ENCODE results near the gene GLTP. TPM values are rescaled to one million over a fixed set of nuclear protein-coding genes. Genes with fewer than 3 reads are reported as not detected.
A peak's percentile ranks its signal among the peaks of the same experiment; 100 is the strongest.

Gene GLTP
- polyA plus RNA-seq, 2 of the 4 experiments (the other 2 are of a cell fraction): 16.9 to 18.8 TPM

DNA sequence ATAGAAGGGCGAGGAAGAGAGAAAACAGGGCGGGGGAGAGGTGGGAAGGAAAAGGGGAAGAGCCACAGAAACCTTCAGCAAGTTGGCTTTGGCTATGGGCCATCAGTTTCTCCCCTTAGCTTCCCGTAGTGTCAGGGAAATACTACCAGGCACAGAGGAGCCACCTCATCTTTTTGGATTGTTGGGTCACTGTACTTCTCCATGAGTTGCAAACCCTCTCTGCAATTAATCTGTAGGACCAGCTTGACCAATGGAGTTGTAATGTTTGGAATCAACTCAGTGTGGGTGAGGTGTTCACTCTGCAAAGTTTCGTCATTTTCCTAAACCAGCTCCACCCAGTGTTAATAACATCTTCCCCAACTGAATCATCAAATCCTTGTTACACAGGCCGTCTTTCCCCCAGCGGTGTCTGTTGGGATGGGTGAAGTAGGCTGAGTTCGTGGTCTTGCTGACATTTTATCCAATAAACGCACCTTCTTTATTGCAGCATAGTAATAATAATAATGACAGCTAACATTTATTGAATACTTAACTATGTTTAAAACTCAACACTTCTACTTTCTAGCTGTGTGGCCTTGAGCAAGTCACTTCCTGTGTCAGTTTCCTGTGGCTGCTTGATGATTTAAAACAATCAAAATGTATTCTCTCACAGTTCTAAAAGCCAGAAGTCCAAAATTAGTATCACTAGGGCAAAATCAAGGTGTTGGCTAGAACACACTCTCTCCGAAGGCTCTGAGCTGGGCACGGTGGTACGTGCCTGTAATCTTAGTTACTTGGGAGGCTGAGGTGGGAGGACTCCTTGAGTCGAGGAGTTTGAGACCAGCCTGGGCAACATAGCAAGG, 8.1 kb upstream of the GLTP start:
- 36% methylated on average over 12 of the region's 12 CpGs for WGBS (ENCODE audit: missing lambda C conversion rate)
- ATAC-seq: peak; percentile 84 to 87
- DNase-seq (ENCODE audit: low read depth in 1 of 2, low spot score in 1 of 2): peak; percentile 66 to 85

GRCh38 chr12:109885616-109886015, 5.3 kb upstream of the GLTP start:
- TF ChIP-seq E2F6 (IDR thresholded peaks at IDR 0.05; ENCODE audit: borderline replicate concordance, low read depth): peak; percentile 32; the same call in 1 of the 2 replicates
- no peak for TF ChIP-seq ZFP36 (IDR thresholded peaks at IDR 0.05; ENCODE audit: borderline replicate concordance, partially characterized antibody)
- TF ChIP-seq CEBPB (IDR thresholded peaks at IDR 0.05): peak; percentile 39 to 77; a peak in 3 of 4 replicates
- no peak for TF ChIP-seq FOSL2 (IDR thresholded peaks at IDR 0.05)
- peak; percentile 48; the same call in 1 of the 2 replicates for TF ChIP-seq FOSL2 (CRISPR knock-in tag; IDR thresholded peaks at IDR 0.05)
- TF ChIP-seq, protein P1, sequence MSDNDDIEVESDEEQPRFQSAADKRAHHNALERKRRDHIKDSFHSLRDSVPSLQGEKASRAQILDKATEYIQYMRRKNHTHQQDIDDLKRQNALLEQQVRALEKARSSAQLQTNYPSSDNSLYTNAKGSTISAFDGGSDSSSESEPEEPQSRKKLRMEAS (IDR thresholded peaks at IDR 0.05): 0 out of 2 replicates have a peak, but pooled peaks have one; percentile 17
- TF ChIP-seq RAD21 (conservative IDR thresholded peaks at IDR 0.05 in 1 of 2, IDR thresholded peaks at IDR 0.05 in 1 of 2): no peak
- TF ChIP-seq RARB (CRISPR knock-in tag; IDR thresholded peaks at IDR 0.05): 0 out of 2 replicates have a peak, but pooled peaks have one; percentile 39
- peak in 1 of 2 experiments; percentile 82 for DNase-seq (ENCODE audit: low read depth in 1 of 2, low spot score in 1 of 2)
- FAIRE-seq: no peak
- no peak overlapping the region for H3K4me3 ChIP-seq
- no peaks in the 10 kb centered on the region for H3K9me3 ChIP-seq
- peaks cover 56% of the 10 kb centered on the region for H3K4me1 ChIP-seq
- WGBS (ENCODE audit: missing lambda C conversion rate): 30% methylated on average over 10 of the region's 10 CpGs
- H3K27ac ChIP-seq: peak overlapping the region in 1 of 2 experiments; percentile 55; a peak in 3 of 6 replicates
- ChIA-PET CTCF (interaction anchor here (0.6 to 6.9 kb wide), 6 partner anchors 9 to 664 kb away, joined by 3 to 52 read pairs (median 4); no protein-coding TSS in a partner anchor), POLR2A (no interaction called here)
- H3K4me2 ChIP-seq: peak overlapping the region; percentile 53
- peak in 1 of 2 experiments; percentile 37; a peak in 3 of 6 replicates for ATAC-seq

More for the DNA sequence above, 8.1 kb upstream of the GLTP start:
- CTCF ChIA-PET: interaction anchor here (0.6 to 2.0 kb wide), 9 partner anchors 9 to 84 kb away, joined by 3 to 10 read pairs (median 5); partner anchors contain the start of gene TCHP
- Histone ChIP-seq H3K27ac (peak overlapping the region; percentile 71 to 84), H3K4me3 (no peak overlapping the region), H3K4me1 (peaks cover 36% of the 10 kb centered on the region), H3K4me2 (peak overlapping the region; percentile 70), H3K9me3 (no peaks in the 10 kb centered on the region)
- POLR2A ChIA-PET: interaction anchor here (0.5 to 1.2 kb wide), 4 partner anchors 12 to 726 kb away, joined by 3 to 4 read pairs (median 4); partner anchors contain the start of genes TCHP and TCTN1
- TF ChIP-seq CEBPB (IDR thresholded peaks at IDR 0.05) (peak in 1 of 2 experiments; percentile 45; a peak in 1 of 4 replicates), FOSL2 (IDR thresholded peaks at IDR 0.05) (no peak), FOSL2 (CRISPR knock-in tag; IDR thresholded peaks at IDR 0.05) (peak; percentile 65), MAFK (IDR thresholded peaks at IDR 0.05; ENCODE audit: partially characterized antibody) (peak; percentile 35), ESRRA (IDR thresholded peaks at IDR 0.05; ENCODE audit: borderline replicate concordance, low read length) (no peak)
- FAIRE-seq: no peak

GRCh38 chr12:109883461-109883860, 3.1 kb upstream of the GLTP start:
- DNase-seq (ENCODE audit: low read depth in 1 of 2, low spot score in 1 of 2): peak in 1 of 2 experiments; percentile 58
- FAIRE-seq: no peak
- no peak overlapping the region for H3K4me3 ChIP-seq

More at GRCh38 chr12:109883461-109883860, 3.1 kb upstream of the GLTP start:
- no peak for ATAC-seq
- Histone ChIP-seq H3K27ac (0 out of 6 replicates have a peak overlapping the region, but pooled peaks of 1 of the 2 experiments have one; percentile 2), H3K4me1 (peaks cover 59% of the 10 kb centered on the region), H3K4me2 (no peak overlapping the region), H3K9me3 (no peaks in the 10 kb centered on the region)
- ChIA-PET CTCF (interaction anchor here (0.7 to 6.9 kb wide), 4 partner anchors 29 to 532 kb away, joined by 3 to 52 read pairs (median 22); no protein-coding TSS in a partner anchor), POLR2A (no interaction called here)
- TF ChIP-seq KDM5A (IDR thresholded peaks at IDR 0.05) (no peak), EHF (CRISPR knock-in tag; IDR thresholded peaks at IDR 0.05) (no peak), EP300 (IDR thresholded peaks at IDR 0.05) (no peak), ELK1 (IDR thresholded peaks at IDR 0.05; ENCODE audit: low read depth, low read length) (no peak), NPAS2 (CRISPR knock-in tag; IDR thresholded peaks at IDR 0.05; ENCODE audit: borderline replicate concordance) (no peak), E2F6 (IDR thresholded peaks at IDR 0.05; ENCODE audit: borderline replicate concordance, low read depth) (no peak), TFCP2L1 (CRISPR knock-in tag; IDR thresholded peaks at IDR 0.05) (no peak), MAFK (IDR thresholded peaks at IDR 0.05; ENCODE audit: partially characterized antibody) (no peak), MYC (IDR thresholded peaks at IDR 0.05; ENCODE audit: borderline replicate concordance, low read length) (no peak), ZNF302 (CRISPR knock-in tag; IDR thresholded peaks at IDR 0.05) (no peak), FOSL2 (IDR thresholded peaks at IDR 0.05) (no peak), FOSL2 (CRISPR knock-in tag; IDR thresholded peaks at IDR 0.05) (no peak)
- WGBS (ENCODE audit: missing lambda C conversion rate): 56% methylated on average over 4 of the region's 4 CpGs
